SU-DHL-6 (cell line): ENCODE measurements around the gene DNASE1L1.

Source experiments
- EZH2phosphoT487 ChIP-seq: fragments of 200-600 bp; sonication (generic), shearing (Covaris generic); conservative IDR thresholded peaks from 2 replicates; pipeline ENCODE4 v1.6.1; 2018; ENCODE audit warnings: mild to moderate bottlenecking, antibody characterized with exemption, low read length, moderate library complexity, mixed read lengths
- TF ChIP-seq, protein P1 (sequence below): fragments of 200-600 bp; sonication (generic); IDR thresholded peaks from one replicate; pipeline ENCODE4 v1.5.1; 2017; ENCODE audit warnings: antibody characterized with exemption, mild to moderate bottlenecking, low read length, moderate library complexity; ENCODE audit not compliant: insufficient read depth, poor library complexity, severe bottlenecking

DNA sequence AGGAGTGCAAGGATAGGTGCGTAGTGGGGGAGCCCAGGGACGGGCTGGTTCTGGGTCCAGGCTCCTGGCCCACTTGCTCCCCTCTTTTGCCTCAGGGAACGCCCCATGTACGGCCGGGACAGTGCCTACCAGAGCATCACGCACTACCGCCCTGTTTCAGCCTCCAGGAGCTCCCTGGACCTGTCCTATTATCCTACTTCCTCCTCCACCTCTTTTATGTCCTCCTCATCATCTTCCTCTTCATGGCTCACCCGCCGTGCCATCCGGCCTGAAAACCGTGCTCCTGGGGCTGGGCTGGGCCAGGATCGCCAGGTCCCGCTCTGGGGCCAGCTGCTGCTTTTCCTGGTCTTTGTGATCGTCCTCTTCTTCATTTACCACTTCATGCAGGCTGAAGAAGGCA is 28.3 kb downstream of the DNASE1L1 start:
- no peak for TF ChIP-seq EZH2phosphoT487
- TF ChIP-seq, protein P1, sequence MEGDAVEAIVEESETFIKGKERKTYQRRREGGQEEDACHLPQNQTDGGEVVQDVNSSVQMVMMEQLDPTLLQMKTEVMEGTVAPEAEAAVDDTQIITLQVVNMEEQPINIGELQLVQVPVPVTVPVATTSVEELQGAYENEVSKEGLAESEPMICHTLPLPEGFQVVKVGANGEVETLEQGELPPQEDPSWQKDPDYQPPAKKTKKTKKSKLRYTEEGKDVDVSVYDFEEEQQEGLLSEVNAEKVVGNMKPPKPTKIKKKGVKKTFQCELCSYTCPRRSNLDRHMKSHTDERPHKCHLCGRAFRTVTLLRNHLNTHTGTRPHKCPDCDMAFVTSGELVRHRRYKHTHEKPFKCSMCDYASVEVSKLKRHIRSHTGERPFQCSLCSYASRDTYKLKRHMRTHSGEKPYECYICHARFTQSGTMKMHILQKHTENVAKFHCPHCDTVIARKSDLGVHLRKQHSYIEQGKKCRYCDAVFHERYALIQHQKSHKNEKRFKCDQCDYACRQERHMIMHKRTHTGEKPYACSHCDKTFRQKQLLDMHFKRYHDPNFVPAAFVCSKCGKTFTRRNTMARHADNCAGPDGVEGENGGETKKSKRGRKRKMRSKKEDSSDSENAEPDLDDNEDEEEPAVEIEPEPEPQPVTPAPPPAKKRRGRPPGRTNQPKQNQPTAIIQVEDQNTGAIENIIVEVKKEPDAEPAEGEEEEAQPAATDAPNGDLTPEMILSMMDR = no peak
